Endothelial cell of umbilical vein (primary cell): ENCODE data around the gene GPR42. TPM values are rescaled to one million over a fixed set of nuclear protein-coding genes. Genes with fewer than 3 reads are reported as not detected.
"Not testable (repeated sequence)": the region's sequence is repeated elsewhere in the genome, so short reads cannot be mapped to it uniquely, and the experiment has no call there.

ENCODE experiments used
- BruUV-seq: library from RNA; stranded (reverse); fragments of 400-500 nt; replicated peaks from 2 replicates; lab custom pipeline; 2021; lab: Mats Ljungman, UMichigan
- CTCF ChIA-PET: fragments of 300-600, 350-600 bp; sonication (Branson Sonifier 250); formaldehyde crosslinking; loops from one replicate; lab custom pipeline; 2021; ENCODE audit warnings: antibody characterized with exemption, inconsistent platforms; lab: Charles Lee
- POLR2A ChIA-PET: fragments of 300-600, 350-600 bp; sonication (Branson Sonifier 250); formaldehyde crosslinking; loops from one replicate; lab custom pipeline; 2021; ENCODE audit warnings: antibody characterized with exemption, inconsistent platforms; lab: Charles Lee
- DNase-seq: peaks from one replicate; pipeline ENCODE4 v3.0.0-alpha.2; 2011; ENCODE audit warnings: low read depth, low spot score
- FAIRE-seq: peaks from 2 replicates; lab custom pipeline; 2011; peaks lifted over from hg19 to GRCh38; lab: Jason Lieb, UNC
- H2AFZ ChIP-seq: 2 replicates; pipeline ENCODE4 v1.6.0; 2012; ENCODE audit warnings: low read depth, low read length, control low read depth, inconsistent platforms
- H3K27ac ChIP-seq: 2 replicates; pipeline ENCODE4 v1.5.1; 2011; ENCODE audit warnings: low read depth, mild to moderate bottlenecking, control low read depth, low read length, moderate library complexity; ENCODE audit not compliant: insufficient read depth
- H3K27me3 ChIP-seq, 2 experiments: 2 replicates each; pipeline versions ENCODE4 v1.6.0 to v1.6.1; 2011; ENCODE audit warnings: low read length in 2 of 2, mixed read lengths in 1 of 2; ENCODE audit not compliant: control insufficient read depth in 2 of 2, insufficient read depth in 2 of 2
- H3K36me3 ChIP-seq, 2 experiments: 2 replicates in 1 of 2; 3 replicates in 1 of 2; pipeline ENCODE4 v1.5.1; 2011; ENCODE audit warnings: low read length in 2 of 2, mild to moderate bottlenecking in 1 of 2, moderate library complexity in 1 of 2; ENCODE audit not compliant: control insufficient read depth in 2 of 2, insufficient read depth in 2 of 2; ENCODE audit errors: extremely low read depth in 1 of 2
- H3K4me1 ChIP-seq: 3 replicates; pipeline ENCODE4 v1.5.1; 2011; ENCODE audit warnings: mild to moderate bottlenecking, low read length; ENCODE audit not compliant: control insufficient read depth, insufficient read depth; ENCODE audit errors: extremely low read depth
- H3K4me2 ChIP-seq: 2 replicates; pipeline ENCODE4 v1.6.1; 2011; ENCODE audit warnings: low read length, control low read depth, mixed read lengths; ENCODE audit not compliant: insufficient read depth
- H3K4me3 ChIP-seq, 3 experiments: fragments of 200-600 bp in 1 of 3; sonication (generic), shearing (Covaris generic) in 1 of 3; replicated peaks in 1 of 3; 2 replicates each; pipeline ENCODE4 v1.5.1; 2011 to 2016; ENCODE audit warnings: control low read depth in 3 of 3, low read length in 3 of 3, mild to moderate bottlenecking in 2 of 3, inconsistent platforms in 1 of 3, low read depth in 1 of 3, moderate library complexity in 1 of 3; ENCODE audit not compliant: insufficient read depth in 1 of 3
- H3K79me2 ChIP-seq: 2 replicates; pipeline ENCODE4 v1.6.0; 2012; ENCODE audit warnings: low read length, inconsistent platforms; ENCODE audit not compliant: control insufficient read depth, insufficient read depth
- H3K9ac ChIP-seq: replicated peaks from 2 replicates; pipeline ENCODE3; 2011; ENCODE audit warnings: low read length, control low read depth; ENCODE audit not compliant: insufficient read depth; ENCODE audit errors: extremely low read depth
- H3K9me1 ChIP-seq: replicated peaks from 3 replicates; pipeline ENCODE4 v1.6.0; 2011; ENCODE audit warnings: mild to moderate bottlenecking, low read length; ENCODE audit not compliant: control insufficient read depth, insufficient read depth; ENCODE audit errors: extremely low read depth
- H3K9me3 ChIP-seq: replicated peaks from 2 replicates; pipeline ENCODE4 v1.5.1; 2012; ENCODE audit warnings: low read length, inconsistent platforms; ENCODE audit not compliant: control insufficient read depth, insufficient read depth
- H4K20me1 ChIP-seq: replicated peaks from 2 replicates; pipeline ENCODE3; 2011; ENCODE audit warnings: mild to moderate bottlenecking, low read length; ENCODE audit not compliant: control insufficient read depth, insufficient read depth; ENCODE audit errors: extremely low read depth
- EZH2 ChIP-seq: IDR thresholded peaks from 2 replicates; pipeline ENCODE4 v1.6.1; 2012; ENCODE audit warnings: borderline replicate concordance, low read depth, mild to moderate bottlenecking, moderate library complexity, low read length, inconsistent platforms; ENCODE audit not compliant: severe bottlenecking
- FOS ChIP-seq: IDR thresholded peaks from 2 replicates; pipeline ENCODE4 v1.6.1; 2011; ENCODE audit warnings: mild to moderate bottlenecking, low read length, moderate library complexity, borderline replicate concordance; ENCODE audit not compliant: insufficient read depth
- GATA2 ChIP-seq: IDR thresholded peaks from 2 replicates; pipeline ENCODE4 v1.7.0; 2011; ENCODE audit warnings: low read depth, mild to moderate bottlenecking, moderate library complexity, mixed read lengths, low read length; ENCODE audit not compliant: insufficient read length, insufficient read depth
- JUN ChIP-seq: IDR thresholded peaks from 2 replicates; pipeline ENCODE4 v1.6.1; 2011; ENCODE audit warnings: borderline replicate concordance, low read depth; ENCODE audit not compliant: insufficient read length, insufficient read depth
- MYC ChIP-seq: IDR thresholded peaks from one replicate; pipeline ENCODE4 v1.6.1; 2011; ENCODE audit warnings: mild to moderate bottlenecking, low read depth, low read length
- POLR2A ChIP-seq: IDR thresholded peaks from 2 replicates; pipeline ENCODE4 v1.6.1; 2012; ENCODE audit warnings: low read depth, mild to moderate bottlenecking, control low read depth, low read length
- POLR2AphosphoS5 ChIP-seq: IDR thresholded peaks from 2 replicates; pipeline ENCODE4 v1.6.1; 2012; ENCODE audit warnings: low read depth, mild to moderate bottlenecking, control low read depth, low read length, moderate library complexity; ENCODE audit not compliant: insufficient read depth
- dilution Hi-C: fragments of 300-500 bp; cut with MboI; formaldehyde crosslinking; loops from one replicate; pipeline ENCODE4 v1.15.0; 2019; ENCODE audit warnings: low sequenced_read_pairs; ENCODE audit not compliant: extremely low pct_ligation_motif_present
- intact Hi-C: fragments of 100-400 bp; cut with micrococcal nuclease; formaldehyde crosslinking; loops from one replicate; pipeline ENCODE4 v1.10.0; 2022
- polyA plus RNA-seq, 4 experiments: library from polyadenylated mRNA; depleted of rRNA in 3 of 4; stranded (reverse) in 3 of 4; unstranded in 1 of 4; fragments of >200 nt; gene quantifications; 2 replicates each; pipeline versions ENCODE4 v1.2.1 to v1.2.3, GENCODE V29; 2011 to 2012; ENCODE audit warnings: missing spikeins in 1 of 4
- total RNA-seq: library from RNA; stranded (reverse); gene quantifications from 2 replicates; pipeline ENCODE4 v1.2.3, GENCODE V29; 2021
- TF ChIP-seq, protein P1 (sequence below): IDR thresholded peaks from 2 replicates; pipeline ENCODE4 v1.6.1; 2011; ENCODE audit not compliant: insufficient read depth, insufficient read length
- TF ChIP-seq, protein P2 (sequence below), 2 donors: IDR thresholded peaks; 1 replicate in 1 of 2; 2 replicates in 1 of 2; pipeline ENCODE4 v1.5.1; 2011; ENCODE audit warnings: low read length in 2 of 2, mild to moderate bottlenecking in 2 of 2, moderate library complexity in 2 of 2, control low read depth in 1 of 2, inconsistent platforms in 1 of 2, low read depth in 1 of 2; ENCODE audit not compliant: insufficient read depth in 1 of 2; ENCODE audit errors: extremely low read depth in 1 of 2

Gene GPR42
- total and polyA plus RNA-seq, 2 donors (not counting 3 experiments of a cell fraction or from before 2014, with no cell fraction given), result not detected

DNA sequence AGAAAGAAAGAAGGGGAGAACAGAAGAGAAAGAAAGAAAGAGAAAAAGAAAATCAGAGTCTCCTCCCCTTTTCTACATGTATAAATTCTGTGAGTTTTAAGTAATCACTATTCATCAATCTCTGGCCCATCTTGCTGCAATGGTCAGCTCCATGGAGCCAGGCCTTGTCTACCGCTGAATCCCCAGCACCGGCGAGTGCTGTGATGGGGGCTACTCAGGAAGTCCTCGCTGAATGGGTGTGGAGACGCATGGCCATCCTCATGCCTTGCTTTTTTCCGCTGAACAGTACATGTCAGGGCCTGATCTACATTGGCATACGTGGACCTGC is 29.9 kb downstream of the GPR42 start:
- ChIA-PET POLR2A (no interaction called here), CTCF (no interaction called here)
- Histone ChIP-seq H3K27me3 (peaks cover 0 to under 1% of the 10 kb centered on the region in 2 experiments), H2AFZ (no peak overlapping the region), H3K4me1 (no peaks in the 10 kb centered on the region), H3K27ac (no peak overlapping the region), H3K79me2 (no peaks in the 10 kb centered on the region), H3K9me1 (no peaks in the 10 kb centered on the region), H3K9me3 (no peaks in the 10 kb centered on the region), H3K4me2 (no peak overlapping the region), H3K4me3 (no peak overlapping the region), H3K9ac (no peak overlapping the region), H3K36me3 (no peaks in the 10 kb centered on the region), H4K20me1 (no peaks in the 10 kb centered on the region)
- no peak for FAIRE-seq
- BruUV-seq, result no TSS peak
- TF ChIP-seq POLR2AphosphoS5 (no peak), GATA2 (no peak), MYC (no peak), EZH2 (no peak), POLR2A (no peak), FOS (no peak), JUN (no peak)
- TF ChIP-seq, protein P1, sequence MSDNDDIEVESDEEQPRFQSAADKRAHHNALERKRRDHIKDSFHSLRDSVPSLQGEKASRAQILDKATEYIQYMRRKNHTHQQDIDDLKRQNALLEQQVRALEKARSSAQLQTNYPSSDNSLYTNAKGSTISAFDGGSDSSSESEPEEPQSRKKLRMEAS, result no peak
- TF ChIP-seq, protein P2, sequence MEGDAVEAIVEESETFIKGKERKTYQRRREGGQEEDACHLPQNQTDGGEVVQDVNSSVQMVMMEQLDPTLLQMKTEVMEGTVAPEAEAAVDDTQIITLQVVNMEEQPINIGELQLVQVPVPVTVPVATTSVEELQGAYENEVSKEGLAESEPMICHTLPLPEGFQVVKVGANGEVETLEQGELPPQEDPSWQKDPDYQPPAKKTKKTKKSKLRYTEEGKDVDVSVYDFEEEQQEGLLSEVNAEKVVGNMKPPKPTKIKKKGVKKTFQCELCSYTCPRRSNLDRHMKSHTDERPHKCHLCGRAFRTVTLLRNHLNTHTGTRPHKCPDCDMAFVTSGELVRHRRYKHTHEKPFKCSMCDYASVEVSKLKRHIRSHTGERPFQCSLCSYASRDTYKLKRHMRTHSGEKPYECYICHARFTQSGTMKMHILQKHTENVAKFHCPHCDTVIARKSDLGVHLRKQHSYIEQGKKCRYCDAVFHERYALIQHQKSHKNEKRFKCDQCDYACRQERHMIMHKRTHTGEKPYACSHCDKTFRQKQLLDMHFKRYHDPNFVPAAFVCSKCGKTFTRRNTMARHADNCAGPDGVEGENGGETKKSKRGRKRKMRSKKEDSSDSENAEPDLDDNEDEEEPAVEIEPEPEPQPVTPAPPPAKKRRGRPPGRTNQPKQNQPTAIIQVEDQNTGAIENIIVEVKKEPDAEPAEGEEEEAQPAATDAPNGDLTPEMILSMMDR (IDR thresholded peaks at IDR 0.05; ENCODE audit: extremely low read depth in 1 of 2, insufficient read depth in 1 of 2, low read depth in 1 of 2, low read length in 2 of 2), result no peak
- dilution Hi-C loops (no loop called here), intact Hi-C loops (no loop called here)
- no peak for DNase-seq

DNA sequence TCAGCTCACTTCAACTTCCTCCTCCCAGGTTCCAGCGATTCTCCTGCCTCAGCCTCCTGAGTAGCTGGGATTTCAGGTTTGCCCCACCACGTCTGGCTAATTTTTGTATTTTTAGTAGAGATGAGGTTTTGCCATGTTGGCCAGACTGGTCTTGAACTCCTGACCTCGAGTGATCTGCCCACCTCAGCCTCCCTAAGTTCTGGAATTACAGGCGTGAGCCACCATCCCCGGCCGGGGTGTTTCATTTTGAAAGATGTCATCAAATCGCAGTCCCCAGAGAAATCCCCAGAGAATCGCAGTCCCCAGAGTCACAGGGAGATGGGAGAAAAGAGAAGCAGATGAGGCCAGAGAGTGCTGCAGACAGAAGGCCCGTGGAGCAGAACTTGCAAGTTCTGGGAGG is 30.5 kb downstream of the GPR42 start:
- POLR2A ChIA-PET, intact Hi-C loops, H3K9me1 ChIP-seq, H3K27me3 ChIP-seq, BruUV-seq, H3K27ac ChIP-seq, H3K36me3 ChIP-seq, DNase-seq, H3K4me3 ChIP-seq, H4K20me1 ChIP-seq, FAIRE-seq, CTCF ChIA-PET, H3K9me3 ChIP-seq, H3K4me2 ChIP-seq, H2AFZ ChIP-seq, H3K4me1 ChIP-seq, H3K9ac ChIP-seq, dilution Hi-C loops, H3K79me2 ChIP-seq: not testable (repeated sequence)
